Activated CD8-positive, alpha-beta memory T cell treated with anti-CD3 and anti-CD28 coated beads, Interleukin-2, amount 50 U/mL, for 1 hour (primary cell): Measurements from ENCODE around the gene MMP25.
"Not testable (repeated sequence)": the region's sequence is repeated elsewhere in the genome, so short reads cannot be mapped to it uniquely, and the experiment has no call there.

ENCODE experiments used
- DNase-seq: peaks from one replicate; pipeline ENCODE4 v3.0.0-alpha.2; 2020; ENCODE audit errors: extremely low read depth

The MMP25 gene

DNA sequence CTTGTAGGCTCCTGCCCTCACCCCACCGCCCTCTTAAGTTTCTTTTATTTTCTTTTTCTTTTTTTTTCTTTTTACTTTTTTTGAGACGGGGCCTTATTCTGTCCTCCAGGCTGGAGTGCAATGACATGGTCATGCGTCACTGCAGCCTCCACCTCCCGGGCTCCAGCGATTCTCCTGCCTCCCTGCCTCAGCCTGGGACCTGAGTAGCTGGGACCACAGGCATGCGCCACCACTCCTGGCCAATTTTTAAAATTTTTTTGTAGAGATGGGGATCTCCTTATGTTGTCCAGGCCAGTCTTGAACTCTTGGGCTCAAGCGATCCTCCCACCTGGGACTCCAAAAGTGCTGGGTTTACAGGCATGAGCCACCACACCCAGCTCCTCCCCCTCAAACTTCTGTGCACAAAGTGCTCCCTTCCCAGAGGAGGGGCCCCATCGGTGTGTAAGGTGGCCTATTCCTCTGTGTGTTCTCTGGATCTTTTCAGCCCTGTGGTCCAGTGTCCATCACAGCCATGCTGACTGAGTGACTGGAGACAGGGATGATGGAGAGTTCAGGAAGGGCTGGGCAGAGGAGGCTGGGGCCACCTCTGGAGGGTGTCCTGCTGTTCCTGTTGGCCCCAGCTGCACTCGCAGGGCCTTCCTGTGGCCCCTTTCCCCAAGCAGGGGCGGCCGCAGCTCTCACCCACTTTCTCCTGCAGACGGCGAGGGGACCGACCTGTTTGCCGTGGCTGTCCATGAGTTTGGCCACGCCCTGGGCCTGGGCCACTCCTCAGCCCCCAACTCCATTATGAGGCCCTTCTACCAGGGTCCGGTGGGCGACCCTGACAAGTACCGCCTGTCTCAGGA, 10.2 kb downstream of the MMP25 start:
- no peak for DNase-seq

DNA sequence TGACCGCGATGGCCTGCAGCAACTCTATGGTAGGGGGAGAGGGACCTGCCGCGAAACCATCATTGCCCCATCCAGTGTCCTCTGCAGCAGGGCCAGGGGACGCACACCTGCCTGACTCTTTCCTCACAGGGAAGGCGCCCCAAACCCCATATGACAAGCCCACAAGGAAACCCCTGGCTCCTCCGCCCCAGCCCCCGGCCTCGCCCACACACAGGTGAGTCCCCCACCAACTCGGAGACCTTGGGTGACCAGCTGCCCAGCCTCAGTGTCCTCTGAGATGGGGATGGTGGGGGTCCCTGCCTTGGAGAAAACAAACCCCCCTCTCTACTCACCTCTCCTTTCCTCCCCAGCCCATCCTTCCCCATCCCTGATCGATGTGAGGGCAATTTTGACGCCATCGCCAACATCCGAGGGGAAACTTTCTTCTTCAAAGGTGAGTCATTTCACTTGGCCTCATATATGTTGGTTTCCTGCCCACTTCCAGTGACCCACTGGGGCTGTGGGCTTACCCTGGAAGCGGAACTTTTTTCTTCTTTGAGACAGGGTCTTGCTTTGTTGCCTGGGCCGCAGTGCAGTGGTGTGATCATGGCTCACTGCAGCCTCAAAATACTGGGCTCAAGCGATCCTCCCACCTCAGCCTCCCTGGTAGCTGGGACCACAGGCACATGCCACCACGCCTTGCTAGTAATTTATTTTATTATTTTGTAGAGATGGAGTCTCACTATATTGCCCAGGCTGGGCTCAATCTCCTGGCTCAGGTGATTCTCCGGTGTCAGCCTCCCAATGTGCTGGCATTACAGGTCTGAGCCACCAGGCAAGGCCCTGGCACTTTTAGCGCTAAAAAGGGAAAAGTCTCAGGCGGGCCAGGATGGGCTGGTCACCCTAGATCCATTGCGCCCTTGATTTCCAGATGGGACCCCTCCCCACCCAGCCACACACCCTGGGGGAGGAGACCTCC, 11.1 kb downstream of the MMP25 start:
- DNase-seq: no peak

DNA sequence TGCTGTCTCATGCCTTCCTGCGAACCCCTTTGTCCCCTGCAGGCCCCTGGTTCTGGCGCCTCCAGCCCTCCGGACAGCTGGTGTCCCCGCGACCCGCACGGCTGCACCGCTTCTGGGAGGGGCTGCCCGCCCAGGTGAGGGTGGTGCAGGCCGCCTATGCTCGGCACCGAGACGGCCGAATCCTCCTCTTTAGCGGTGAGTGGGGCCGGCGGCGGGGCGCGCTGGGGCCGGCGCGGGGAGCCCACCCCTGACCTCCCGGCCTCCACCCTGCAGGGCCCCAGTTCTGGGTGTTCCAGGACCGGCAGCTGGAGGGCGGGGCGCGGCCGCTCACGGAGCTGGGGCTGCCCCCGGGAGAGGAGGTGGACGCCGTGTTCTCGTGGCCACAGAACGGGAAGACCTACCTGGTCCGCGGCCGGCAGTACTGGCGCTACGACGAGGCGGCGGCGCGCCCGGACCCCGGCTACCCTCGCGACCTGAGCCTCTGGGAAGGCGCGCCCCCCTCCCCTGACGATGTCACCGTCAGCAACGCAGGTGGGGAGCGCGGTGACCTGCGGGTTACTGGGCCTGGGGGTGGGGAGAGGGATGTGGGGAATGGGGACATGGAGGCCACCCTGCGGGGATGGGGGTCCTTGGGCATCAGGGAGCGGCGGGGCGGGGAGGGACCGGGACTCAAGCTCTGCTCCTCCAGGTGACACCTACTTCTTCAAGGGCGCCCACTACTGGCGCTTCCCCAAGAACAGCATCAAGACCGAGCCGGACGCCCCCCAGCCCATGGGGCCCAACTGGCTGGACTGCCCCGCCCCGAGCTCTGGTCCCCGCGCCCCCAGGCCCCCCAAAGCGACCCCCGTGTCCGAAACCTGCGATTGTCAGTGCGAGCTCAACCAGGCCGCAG, 12.0 kb downstream of the MMP25 start:
- no peak for DNase-seq

DNA sequence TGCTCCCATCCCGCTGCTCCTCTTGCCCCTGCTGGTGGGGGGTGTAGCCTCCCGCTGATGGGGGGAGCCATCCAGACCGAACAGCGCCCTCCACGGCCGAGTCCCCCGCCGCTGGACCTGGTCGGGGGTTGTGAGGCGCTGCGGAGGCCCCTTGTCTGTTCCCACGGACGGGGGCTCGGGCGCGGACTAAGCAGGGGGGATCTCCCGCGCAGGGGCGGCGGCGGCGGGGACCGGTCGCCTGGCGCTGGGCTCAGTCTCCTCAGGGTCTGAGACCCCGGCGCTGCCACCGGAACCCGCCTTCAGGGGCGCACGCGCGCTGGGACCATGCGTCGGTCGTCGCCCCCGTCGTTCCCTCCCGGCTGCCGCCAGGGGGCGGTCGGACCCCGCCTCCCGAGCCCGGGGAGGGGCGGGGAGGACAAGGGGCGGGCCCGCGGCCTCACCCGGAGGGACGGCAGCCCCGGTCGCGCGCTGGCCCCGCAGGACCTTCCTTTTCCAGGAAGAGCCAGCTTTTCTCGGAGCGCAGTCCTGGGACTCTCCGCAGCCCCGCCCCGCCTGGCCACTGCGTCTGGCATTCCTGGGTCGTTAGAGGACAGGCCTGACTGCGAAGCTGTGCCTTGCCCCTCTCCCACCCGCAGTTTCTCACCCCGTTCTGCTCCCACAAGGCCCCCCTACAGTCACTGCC, 12.8 kb downstream of the MMP25 start:
- peak; percentile 45 for DNase-seq

DNA sequence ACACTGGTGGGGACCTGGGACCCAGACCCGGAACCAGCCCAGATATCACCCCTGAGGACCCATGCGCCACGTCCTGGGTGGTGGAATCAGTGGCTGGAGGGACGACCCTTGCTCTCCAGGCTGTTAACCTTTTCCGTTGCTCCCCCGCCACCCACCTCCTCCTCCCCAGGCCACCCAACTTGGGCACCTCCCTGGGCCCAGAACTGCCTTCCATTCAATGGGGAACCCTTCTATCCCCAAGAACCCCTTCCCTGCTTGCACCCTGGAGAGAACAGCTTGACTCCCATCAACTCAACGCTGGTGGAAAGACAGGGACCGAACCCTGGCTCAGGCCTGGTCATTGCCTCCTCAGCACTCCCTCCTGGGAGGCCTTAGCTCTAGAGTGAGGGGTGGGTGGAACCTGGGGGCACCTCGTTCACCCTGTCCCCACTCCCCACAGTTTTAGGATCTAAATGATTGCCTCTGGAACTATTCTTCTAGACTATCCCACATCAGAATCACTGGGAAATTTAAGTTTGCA, 13.4 kb downstream of the MMP25 start:
- DNase-seq: no peak

DNA sequence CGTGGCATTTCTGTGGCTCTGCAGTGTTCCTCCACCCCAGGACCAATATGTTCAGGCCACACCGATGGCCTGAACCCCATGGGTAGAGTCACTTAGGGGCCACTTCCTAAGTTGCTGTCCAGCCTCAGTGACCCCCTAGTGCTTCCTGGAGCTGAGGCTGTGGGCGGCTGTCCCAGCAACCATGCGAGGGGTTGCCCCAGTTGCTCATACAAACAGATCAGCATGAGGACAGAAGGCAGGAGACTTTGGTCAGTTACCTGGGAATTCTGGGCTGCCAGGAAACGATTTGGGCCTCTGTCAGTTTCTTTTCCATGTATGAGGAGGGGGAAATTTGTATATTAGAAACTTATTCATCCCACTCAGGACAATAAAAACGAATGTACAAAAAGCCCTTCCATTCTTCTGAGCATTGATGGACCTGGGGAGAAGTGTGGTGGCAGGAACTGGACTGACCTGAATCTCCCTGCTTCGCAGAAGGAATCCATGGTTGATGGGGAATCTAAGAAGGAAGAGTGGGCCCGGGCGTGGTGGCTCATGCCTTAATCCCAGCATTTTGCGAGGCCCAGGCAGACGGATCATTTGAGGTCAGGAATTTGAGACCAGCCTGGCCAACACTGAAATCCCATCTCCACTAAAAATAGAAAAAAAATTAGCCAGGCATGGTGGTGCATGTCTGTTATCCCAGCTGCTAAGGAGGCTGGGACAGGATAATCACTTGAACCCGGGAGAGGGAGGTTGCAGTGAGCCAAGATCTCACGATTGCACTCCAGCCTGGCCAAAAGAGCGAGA, 14.2 kb downstream of the MMP25 start:
- no peak for DNase-seq

DNA sequence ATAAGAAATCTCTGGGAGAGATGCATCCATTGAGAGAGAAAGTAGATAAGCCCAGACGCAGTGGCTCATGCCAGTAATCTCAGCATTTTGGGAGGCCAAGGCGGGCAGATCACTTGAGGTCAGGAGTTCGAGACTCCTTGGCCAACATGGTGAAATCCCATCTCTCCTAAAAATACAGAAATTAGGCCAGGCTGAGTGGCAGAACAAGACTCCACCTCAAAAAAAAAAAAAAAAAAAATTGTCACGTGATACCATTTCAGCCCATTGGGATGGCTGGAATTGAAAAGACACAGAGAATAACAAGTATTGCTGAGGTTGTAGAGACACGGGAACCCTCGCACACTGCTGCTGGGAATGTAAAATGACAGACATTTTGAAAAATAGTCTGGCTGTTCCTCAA, 16.2 kb downstream of the MMP25 start:
- DNase-seq: no peak

DNA sequence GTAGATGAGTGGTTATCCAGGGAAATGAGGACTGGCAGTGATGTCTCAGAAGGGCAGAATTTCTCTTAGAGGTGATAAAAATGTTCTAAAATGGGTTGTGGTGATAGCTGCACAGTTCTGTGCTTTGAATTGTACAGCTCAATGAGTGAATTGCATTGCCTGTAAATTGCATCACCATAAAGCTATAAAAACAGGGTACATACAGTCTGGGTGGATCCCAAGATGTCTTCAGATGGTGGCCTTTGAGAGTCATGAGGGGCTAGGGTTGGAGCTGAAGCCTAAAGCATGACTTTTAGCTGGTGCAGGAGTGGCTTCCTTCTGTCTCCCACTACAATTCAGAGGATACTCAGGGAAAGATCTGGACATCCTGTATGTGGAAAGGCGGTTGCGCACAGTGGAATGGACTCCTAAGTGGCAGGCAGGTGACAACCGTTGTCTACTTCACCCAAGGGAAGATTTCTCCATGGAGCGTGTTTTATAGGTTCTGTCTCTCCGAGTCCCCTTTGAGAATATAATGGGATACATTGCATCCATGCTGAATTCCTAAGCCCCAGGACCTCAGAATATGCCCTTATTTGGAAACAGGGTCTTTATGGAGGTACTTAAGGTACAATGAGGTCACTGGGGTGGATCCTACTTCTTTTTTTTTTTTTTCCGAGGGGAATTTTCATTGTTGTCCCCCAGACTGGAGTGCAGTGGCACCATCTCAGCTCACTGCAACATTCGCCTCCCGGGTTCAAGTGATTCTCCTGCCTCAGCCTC, 17.4 kb downstream of the MMP25 start:
- no peak for DNase-seq

DNA sequence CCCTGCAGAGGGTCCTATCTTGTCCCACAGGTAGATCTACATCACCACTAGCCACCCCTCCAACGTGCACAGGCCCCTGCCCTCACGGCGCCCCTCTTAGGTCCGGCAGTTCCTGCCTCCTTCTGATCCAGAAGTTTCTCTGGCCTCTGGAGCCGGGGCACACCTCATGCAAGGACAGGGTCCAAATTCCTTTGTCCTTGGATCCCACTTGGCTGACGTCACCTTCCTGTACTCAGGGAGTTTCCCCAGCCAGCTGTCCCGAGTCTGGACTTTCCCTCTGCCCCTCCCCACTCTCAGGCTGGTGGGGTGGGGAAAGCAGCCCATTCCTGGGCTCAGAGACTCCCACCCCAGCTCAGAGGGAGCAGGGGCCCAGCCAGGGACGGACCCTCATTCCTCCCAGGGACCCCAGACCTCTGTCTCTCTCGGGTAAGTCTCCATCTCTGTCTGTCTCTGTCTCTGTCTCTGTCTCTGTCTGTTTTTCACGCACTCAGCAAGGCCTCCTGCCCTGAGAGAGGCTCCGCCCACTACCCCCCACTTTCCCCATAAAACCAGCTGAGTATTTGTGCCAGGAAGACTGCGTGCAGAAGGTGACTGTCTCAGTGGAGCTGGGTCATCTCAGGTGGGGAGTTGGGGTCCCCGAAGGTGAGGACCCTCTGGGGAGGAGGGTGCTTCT, 18.8 kb downstream of the MMP25 start, which contains the start of gene IL32:
TSS of gene IL32 (plus strand) at position 572 of the 673 bp plus-strand sequence. CDS start 172 bp downstream, outside the sequence.
- DNase-seq: no peak

DNA sequence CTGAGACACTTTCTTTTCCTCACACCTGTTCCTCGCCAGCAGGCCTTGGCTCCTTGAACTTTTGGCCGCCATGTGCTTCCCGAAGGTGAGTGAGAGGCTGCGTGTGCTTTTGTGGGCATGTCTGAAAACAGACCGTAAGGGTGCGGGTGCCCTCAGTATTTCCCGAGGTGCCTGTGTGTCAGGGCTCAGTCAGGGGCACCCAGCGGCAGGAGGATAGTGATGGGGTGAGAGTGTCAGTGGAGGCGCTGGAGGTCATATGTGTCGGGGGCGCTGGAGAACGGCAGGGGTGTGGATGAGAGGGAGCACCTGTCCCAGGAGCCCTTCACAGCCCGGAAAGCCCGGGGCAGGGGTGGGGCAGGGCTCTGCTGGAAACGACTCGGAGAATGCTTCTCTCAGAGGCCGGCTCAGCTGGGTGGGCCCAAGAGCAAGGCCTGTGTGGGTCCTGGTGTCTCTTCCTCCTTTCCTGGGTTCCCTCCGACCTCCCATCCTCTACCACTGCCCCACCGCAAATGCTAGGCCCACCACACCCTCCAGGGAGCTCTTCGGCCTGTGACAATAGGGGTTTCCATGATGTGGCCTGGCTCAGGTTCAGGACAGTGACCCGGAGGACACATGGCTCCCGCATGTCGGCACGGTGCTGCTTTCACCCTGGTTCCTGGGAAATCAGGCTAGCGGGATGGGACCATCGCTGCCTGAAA, 19.5 kb downstream of the MMP25 start:
- no peak for DNase-seq

DNA sequence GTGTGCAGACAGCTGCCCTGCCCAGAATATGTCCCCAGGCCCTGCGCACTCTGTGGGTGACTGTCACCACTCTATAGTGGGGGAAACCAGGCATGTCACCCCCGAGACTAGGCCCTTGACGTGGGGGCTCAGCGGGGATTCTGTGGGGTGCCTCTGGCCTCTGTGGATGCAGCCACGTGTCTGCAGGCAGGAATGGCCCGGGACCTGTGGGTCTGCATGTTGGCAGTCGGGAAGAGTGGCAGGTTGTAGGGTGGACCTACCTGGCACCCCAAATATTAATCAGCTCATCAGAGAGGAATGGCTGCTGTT, 20.0 kb downstream of the MMP25 start:
- no peak for DNase-seq

DNA sequence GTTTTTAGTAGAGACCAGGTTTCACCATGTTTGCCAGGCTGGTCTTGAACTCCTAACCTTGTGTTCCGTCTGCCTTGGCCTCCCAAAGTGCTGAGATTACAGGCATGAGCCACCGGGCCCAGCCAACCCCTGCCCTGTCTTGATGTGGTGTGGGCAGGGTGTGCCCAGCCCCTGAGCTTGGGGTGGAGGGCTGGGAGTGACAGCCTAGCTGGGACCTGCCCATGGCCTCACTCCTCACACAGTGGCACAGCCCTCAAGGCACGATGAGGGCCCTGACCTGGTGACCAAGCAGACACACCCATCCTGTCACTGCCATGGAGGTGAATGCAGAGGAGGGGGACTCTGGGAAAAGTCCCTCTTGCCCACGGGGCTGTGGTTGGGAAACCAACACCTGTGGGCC, 22.1 kb downstream of the MMP25 start:
- no peak for DNase-seq

DNA sequence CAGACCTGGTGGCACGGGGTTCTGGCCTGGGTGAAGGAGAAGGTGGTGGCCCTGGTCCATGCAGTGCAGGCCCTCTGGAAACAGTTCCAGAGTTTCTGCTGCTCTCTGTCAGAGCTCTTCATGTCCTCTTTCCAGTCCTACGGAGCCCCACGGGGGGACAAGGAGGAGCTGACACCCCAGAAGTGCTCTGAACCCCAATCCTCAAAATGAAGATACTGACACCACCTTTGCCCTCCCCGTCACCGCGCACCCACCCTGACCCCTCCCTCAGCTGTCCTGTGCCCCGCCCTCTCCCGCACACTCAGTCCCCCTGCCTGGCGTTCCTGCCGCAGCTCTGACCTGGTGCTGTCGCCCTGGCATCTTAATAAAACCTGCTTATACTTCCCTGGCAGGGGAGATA, 22.8 kb downstream of the MMP25 start:
- not testable (repeated sequence) for DNase-seq

DNA sequence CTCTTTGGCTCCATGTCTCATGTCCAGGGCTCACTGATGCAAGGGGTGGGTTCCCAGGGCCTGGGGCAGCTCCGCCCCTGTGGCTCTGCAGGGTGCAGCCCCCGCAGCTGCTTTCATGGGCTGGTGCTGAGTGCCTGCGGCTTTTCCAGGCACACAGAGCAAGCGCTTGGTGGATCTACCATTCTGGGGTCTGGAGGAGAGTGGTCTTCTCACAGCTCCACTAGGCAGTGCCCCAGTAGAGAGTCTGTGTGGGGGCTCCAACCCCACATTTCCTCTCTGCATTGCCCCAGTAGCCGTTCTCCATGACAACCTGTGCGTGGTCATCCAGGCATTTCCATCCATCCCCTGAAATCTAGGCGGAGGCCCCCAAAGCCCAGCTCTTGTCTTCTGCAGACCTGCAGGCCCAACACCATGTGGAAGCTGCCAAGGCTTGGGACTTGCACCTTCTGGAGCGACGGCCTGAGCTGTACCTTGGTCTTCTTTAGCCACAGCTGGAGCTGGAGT, 24.3 kb downstream of the MMP25 start:
- DNase-seq: no peak

DNA sequence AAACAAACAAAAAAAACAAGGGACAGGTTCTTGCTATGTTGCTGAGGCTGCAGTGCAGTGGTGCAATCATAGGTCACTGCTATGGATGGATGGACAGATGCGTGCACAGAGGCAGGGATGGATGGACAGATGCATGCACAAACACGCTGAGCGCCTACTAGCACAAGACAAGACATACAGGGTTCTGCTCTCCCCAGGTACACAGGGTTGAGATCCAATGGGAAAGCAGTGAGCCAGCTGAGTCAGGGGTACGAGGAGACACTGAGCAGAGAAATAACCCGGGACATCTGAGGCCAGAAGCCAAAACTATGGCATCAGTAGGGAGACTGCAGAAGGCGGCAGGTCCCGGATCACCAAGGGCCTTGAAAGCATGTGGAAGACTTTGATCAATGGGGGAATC, 25.3 kb downstream of the MMP25 start:
- no peak for DNase-seq

DNA sequence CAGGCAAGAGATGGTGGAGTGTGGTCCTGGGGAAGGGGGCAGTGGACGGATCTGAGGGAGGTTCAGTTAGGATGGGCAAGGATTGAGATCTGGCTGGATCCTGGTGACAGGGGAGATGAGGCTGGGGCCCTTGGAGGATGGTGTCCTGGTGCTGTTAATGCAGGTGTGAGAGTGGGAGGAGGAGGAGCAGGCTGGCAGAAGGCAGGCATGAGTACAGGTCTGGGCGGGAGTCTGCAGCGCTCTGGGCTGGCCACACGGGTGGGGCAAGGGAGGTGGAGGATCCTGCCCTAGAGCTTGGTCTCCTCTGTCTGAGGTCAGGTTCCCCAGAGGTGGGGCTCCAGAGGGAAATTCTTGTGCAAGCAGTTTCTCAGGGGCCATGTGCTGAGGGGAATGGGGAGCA, 25.8 kb downstream of the MMP25 start:
- DNase-seq: not testable (repeated sequence)

DNA sequence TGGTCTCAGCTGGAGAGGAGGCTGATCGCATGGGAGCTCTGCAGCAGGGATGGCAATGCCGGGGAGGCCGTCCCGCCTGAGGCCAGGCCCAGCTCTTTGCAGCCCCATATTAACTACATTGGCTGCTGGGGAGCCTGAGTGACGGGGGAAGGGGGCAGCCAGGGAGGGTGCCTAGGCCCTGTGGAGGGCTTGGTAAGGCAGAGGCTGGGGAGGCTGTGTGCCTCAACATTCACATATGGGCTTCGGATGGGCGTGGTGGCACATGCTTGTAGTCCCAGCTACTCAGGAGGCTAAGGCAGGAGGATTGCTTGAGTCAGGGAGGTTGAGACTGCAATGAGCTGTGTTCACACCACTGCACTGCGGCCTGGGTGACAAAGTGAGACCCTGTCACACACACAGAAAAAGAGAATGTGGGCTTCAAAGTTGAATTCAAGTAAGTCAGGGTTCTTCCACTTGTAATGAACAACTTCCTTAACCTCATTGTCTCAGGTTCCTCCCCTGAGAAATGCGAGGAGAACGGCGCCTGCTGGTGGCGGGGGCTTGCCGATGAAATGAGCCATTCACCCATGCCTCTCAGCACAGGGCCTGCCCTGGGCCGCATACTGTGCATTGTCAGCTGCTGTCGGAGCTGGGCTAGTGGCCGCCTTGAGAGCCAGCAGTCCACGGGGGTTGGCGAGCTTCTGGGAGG, 26.4 kb downstream of the MMP25 start:
- not testable (repeated sequence) for DNase-seq
